ENCODE measurements around the gene RORB.

The RORB gene

DNA sequence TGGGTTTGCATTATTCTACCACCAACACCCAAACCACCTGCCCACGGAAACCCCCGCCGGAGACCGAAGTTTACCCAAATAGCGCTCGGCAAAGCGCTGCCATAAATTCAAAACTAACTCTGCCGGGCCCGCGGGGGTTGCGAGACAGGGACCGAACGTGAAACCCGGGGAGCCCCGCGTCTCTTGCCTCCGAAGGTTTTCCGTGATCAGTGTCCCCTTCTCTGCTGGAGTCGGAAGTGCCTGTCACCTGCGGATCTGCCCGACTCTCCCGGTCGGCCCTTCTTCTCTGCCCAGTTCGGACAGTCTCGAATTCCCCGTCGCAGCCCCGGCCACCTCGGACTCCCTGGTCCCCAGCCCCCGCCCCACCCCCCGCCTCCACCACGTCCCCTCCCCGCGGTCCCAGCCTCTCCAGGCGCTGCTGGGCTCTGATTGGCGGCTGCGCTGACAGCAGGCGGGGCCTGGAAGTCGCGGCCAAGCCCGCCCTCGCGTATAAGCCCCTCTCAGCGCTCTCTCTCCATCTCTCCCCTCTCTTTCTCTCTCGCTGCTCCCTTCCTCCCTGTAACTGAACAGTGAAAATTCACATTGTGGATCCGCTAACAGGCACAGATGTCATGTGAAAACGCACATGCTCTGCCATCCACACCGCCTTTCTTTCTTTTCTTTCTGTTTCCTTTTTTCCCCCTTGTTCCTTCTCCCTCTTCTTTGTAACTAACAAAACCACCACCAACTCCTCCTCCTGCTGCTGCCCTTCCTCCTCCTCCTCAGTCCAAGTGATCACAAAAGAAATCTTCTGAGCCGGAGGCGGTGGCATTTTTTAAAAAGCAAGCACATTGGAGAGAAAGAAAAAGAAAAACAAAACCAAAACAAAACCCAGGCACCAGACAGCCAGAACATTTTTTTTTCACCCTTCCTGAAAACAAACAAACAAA is at the start of gene RORB:
Gene RORB, plus strand, starts transcription at position 517 of the 929 bp plus-strand sequence. CDS start 642 bp downstream, outside the sequence.
- peak; percentile 46 for DNase-seq

DNA sequence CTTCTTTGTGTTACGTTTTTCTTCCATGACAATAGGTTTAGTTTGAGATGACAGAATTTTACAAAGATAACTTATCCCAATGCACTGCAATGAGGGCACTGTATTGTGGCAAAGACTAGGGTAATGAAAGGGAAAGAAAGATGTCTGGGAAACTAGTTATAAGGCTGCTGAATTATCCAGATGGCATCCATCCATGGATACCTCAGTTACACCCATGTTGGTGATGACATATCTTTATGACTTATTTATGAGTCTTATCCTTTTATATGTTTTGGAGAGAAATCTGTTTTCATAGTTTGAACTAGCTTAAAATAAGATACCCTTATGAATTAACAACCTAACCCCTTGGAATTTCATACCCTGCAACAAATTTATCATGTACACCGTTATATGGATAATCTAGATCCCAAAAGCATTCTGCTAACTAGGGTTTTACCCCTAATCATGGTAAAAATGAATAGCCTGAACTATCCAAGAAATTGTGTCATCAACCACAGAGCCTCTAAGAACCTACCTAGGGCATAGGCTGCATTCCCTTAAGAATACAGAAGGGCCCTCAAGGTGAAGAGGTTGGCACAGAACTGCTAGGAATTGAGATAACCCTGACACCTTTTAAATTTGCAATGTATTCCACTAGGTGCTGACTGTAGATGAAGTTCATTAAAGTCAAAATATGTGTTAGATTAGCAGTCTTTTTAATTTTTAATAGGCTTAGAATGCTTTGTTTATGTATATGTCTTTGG is 49.5 kb upstream of the RORB start:
- no peak for DNase-seq

DNA sequence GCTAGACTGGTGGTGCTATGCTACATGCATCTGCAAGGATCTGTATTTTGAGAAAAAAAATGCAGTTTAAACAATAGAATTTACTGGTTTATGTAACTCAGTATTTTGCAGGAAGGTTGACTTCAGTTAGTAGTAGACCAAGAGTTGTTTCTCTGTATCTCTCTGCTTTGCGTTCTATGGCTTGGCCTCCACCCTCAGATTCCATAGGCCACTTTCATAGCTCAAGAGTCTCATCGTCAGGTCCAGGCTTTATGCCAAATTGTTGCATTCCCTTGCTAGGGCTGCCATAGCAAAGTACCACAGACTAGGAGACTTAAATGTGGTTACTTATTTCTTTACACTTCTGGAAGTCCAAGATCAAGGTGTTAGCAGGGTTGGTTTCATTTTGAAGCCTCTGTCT is 48.1 kb upstream of the RORB start:
- no peak for DNase-seq

DNA sequence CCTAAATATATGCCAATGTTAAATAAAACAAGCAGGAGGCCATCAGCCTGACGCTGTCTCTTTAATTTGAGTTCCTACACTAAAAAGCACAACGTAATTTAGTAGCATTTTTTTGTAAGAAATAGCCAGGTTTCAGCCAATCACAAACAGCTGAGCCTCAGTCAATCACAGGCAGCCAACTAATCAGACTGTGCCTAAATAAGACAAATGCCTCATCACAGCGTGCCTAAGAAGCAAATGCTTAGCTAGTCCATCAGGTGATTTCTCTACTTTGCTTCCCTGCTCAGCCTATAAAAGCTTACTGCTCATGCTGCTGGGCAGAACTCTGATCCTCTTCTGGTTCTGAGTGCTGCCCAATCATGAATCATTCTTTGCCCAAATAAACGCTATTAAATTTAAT is 38.3 kb upstream of the RORB start:
- DNase-seq: no peak

DNA sequence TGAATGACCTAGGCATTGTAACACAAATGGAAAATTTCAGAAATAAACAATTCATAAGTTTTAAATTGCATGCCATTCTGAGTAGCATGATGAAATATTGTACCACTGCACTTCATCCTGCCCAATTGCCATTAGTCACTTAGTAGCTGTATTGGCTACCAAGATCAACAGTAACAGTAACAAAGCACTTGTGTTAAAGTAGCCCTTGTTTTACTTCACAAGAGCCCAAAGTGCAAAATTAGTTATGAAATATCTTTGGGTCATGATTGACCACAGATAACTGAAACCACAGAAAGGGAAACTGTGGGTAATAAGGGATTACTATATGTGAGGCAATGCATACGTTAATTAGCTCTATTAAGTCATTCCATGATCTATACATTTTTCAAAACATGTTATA is 33.3 kb upstream of the RORB start:
- no peak for DNase-seq

DNA sequence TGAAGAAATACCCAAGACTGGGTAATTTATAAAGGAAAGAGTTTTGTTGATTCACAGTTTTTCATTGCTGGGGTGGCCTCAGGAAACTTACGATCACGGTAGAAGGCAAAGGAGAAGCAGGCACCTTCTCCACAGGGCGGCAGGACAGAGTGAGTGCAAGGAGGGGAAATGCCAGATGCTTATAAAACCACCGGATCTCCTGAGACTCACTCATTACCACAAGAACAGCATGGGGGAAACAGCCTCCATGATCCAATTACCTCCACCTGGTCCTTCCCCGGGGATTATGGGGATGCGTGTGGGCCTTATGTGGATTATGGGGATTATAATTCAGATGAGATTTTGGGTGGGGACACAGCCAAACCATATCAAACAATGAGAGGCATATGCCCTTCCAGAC is 18.5 kb upstream of the RORB start:
- no peak for DNase-seq

DNA sequence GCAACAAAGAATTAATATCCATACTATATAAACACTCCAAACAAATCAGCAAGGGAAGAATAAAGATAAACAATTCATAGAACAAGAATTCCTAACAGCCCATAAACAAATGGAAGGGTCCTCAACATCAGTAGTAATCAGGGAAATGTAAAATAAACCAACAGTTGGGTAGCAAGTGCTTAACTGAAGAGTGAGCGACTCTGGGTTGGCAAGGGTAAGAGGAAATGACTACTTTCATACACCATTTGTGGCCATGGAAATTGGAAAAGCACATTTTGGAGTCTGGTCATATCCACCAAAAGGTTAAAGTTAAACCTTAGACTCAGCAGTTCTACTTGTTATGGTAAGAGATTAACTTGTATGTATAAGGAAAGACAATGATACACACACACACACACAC is 17.4 kb upstream of the RORB start:
- no peak for DNase-seq

DNA sequence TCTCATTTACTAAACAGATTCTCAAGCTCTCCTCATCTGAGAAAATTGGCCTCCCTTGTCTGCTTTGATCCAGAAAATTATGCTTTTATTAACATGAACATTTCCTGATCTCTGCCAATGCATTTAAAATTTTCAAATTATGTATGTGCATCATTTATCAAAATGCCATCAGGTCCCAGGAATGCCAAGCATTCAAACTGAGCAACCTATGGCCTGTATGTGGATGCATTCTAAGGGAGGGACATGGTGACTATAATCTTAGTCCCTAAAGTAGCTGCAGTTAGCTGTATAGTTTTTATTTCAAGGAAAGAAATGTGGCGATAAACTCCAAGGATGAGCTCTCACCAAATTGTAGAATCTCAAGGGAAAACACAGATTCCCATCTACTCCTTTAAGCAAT is 9.7 kb upstream of the RORB start:
- no peak for DNase-seq

DNA sequence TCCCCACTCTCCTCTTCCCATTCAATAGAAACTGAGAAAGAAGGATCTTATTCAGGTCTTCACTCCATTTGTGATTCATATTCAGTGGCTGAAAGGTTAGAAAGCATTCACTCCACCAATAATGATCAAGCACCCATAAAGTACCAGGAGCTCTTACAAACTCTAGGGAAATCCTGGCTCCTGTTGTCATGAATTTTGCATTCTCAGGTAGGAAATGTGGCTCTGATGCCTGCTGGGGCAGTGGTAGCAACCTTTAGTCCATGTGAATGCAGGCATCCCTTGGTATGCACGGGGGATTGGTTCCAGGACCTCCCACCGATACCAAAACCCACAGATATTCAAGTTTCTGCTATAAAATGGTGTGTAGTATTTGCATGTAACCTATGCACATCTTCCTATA is 3.6 kb upstream of the RORB start:
- no peak for DNase-seq

DNA sequence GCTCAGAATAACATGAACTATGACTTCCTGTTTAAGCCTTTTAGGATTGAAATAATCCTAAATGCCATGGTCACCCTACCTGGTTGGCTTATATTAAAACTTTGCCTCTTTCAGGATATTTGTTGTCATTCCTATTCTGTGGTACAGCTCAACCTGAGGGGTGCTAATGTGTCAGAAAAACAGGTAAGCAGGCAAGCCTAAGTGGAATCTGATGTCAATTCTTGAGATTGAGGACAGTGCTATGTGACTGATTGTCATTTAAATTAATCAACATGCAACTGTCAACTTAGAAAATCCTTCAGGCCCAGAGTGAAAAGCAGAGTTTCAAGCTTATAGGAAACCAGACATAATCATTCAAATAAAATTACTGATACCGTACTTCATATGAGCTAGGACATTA is 2.6 kb upstream of the RORB start:
- DNase-seq: no peak

DNA sequence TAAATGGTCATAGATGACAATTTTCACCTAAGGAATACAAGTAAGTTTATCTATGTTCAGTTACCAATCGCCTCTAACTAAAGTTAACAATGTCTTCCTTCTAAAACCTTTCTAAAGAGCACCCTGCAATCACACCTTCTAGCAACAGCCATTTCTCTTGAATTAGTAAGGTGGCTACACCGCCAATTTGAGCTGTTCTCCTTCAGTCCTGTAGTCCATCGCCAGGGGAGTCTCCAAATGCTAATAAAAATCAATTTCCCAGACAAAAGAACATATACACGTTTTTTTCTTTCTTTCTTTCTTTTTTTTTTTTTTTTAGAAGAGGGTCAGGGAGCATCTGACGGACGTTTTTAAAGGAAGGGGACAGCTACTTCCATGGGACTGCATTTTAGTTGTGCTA is 729 bp upstream of the RORB start:
- no peak for DNase-seq

DNA sequence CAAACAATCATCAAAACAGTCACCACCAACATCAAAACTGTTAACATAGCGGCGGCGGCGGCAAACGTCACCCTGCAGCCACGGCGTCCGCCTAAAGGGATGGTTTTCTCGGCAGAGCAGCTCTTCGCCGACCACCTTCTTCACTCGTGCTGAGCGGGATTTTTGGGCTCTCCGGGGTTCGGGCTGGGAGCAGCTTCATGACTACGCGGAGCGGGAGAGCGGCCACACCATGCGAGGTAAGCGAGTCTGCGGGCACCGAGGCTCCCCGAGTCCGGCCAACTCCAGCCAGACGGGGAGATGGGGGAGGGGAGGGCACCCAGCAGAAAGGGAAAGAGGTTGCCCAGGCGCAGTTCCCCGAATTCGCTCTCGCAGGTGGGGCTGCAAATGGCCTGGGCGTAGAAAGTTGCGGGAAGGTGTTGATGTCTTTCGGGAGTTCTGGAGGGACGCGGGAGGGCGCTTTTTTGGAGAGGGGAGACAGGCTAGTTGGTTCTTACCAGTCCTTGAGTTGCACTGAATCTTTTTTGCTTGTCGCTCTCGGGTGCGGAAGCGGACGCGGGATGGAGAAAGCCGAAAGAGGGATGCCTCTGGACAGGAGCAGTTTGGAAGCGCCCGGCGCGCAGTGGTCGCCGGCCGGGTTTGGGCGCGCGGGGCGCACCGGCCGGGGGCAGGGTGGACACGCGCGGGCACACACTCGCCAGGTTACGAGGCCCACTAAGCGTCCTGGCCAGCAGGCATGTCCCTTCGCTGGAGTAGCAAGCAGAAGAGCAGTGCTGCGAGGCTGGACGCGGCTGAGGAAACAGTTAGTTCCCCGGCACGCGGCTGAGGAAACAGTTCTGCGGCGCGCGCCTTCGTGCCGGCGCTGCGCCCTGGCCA is 849 bp downstream of the RORB start:
- DNase-seq: no peak

DNA sequence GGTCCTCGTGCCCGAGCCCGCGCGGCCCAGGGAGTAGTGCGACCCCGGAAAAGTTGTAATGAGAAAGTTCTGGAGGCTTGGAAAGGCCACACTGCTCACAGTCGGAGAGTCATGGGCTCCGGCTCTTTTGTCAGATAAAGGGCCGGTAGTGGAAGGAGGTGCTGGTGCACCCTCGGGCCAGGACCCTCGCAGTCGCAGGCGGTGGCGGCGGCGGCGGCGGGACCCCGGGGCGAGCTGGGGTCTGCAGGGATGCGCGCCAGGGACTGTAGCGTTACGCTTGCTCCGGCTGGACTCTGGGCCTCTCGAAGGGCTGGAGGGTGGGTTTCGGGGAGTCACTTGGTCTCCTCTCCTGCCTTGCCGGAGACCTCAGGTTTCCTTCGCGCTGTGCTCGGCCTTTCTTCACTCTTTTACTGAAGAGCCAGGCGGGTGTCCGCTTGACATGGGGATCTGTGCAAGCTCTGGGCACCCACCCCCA is 1.5 kb downstream of the RORB start:
- no peak for DNase-seq

DNA sequence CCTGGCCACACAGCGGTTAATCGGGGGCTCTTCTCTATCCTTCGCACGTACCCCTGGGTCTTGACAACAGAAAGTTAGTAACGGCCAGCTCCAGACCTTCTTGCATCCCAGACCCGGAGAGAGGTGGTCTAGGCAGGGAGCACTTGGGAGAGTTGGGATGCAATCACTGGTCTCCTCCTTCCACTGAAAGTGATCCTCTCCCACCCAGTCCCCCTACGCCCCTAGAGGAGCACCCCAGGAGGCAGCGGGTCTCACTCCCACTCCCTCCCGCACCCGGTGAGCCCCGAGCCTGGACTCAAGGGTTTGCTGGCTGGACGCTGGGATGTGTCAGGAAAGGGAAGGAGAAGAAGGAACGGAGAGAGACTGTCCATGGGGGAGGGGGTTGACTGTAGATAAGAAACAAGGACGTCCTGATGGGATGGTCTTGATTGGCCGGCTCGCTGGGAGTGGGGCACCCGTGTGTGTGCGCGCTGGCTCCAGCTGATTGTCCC is 2.0 kb downstream of the RORB start:
- DNase-seq: no peak

DNA sequence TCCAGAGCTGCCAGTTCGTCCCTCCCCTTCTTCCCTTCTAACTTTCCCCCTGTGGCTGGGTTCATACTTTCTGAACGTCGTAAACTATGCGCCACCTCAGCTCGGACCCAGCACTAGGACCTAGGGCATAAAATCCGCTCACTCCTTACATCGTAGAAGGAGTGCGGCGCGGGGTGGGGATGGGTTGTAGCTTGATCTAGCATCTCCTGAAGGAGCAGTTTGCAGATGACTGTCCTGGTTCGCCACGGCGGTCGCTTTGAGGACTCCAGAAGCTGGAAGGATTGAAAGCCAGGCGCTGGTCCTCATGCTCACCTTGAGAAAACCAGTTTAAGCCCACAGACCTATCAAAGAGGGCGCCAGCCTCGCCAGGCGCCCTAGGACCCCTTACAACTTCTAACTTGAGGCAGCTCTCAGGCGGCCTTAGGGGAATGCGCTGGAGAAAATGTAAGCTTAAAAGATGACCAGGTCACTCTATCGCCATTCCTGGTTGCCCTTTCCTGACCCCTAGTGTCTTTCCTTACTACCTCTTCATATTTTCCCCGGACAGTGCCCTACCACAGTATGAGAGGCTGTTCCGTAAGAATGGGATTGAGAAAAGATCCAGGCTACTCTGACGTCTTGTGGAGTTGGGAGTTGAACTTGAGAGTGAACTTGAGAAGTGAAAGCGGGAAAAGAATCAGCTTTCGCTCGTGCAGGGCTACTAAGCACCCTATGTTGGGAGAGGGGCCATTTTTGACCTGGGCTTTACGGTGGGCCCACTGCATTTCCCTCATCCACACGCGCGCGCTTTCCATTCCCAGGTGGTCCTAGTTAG is 2.8 kb downstream of the RORB start:
- DNase-seq: no peak

DNA sequence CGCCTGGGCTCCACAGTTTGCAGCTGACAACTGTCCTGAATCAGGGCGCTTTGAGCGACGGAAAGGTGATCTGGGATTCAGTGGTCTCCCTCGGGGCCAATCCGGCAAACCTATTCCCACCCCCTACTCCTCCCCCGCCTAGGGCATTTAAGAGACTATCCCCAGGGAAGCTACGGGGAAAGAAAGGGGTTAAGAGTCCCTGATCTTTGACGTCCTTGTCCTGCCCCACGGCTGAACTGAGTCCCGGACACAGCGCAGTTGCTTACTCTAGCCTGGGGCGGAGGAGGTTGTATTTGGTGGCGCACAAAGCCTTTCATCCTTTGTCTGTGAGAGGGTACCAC is 3.4 kb downstream of the RORB start:
- no peak for DNase-seq

DNA sequence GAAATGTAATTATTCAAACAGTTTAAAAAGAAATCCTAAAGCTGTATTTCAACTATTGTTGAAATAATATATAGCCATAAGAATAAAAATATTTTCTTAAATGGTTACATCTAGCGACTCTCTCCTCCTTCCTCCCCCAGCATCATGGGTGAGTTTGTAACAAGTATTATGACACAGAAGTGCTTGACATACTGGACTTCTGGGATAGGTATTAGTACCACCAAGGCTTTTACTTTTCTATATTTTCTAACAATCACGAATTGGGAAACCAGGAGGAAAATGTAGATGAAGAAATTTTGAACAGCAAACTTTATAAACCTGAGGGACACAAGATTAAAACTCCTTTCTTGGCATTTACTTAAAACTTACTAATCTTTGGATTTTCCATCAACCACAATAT is 4.4 kb downstream of the RORB start:
- no peak for DNase-seq

DNA sequence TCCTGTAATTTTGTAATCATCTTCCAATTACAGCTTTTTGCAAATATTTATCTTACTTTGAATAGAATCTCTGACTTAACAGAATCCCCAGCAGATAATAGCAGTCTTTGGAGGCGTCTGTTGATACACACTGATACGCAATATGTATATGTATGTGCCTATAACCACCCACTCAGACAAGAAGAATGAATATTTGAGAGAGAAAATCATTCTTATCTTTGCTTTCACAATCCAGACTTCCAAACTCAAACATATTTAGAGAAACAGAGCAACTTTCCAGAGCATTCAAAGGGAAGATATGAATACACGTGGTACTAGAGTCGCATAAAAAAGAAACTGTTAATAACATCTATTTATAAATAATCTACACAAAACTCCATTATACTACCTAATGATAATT is 6.1 kb downstream of the RORB start:
- DNase-seq: no peak

DNA sequence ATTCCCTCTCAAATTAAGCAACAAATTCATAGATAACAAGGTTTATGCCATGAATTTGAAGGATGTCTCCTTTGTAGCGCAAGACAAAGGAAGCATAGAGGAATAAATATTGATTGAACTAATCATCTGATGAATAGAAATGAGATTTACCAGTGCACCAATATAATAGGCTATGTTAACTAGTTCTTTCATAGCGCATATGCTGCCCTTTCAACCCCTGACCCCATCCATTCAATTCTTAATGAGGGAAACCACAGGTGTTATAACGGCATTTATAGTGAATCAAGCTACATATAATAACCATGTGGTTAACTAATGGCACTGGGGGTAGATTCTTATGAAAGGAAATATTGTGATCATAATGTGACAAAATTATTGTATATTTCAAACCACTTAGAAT is 6.5 kb downstream of the RORB start:
- DNase-seq: no peak

DNA sequence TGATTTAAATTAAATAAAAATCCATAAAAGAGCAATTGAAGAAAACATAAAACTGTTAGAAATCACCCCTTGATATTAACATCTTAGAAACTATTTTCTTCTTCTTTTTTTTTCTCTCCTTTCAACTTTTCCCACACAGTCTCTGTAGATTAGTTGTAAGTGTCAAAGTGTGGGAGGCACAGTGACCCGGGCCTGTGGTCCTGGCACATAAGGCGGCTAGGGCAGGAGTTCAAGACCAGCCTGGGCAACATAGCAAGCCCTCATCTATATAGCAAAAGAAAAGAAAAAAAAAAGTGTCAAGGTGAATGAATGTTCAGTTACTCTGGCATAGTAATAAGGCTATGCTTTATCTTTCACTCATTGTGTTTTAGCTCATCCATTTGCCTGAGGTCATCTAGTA is 14.2 kb downstream of the RORB start:
- DNase-seq: no peak

DNA sequence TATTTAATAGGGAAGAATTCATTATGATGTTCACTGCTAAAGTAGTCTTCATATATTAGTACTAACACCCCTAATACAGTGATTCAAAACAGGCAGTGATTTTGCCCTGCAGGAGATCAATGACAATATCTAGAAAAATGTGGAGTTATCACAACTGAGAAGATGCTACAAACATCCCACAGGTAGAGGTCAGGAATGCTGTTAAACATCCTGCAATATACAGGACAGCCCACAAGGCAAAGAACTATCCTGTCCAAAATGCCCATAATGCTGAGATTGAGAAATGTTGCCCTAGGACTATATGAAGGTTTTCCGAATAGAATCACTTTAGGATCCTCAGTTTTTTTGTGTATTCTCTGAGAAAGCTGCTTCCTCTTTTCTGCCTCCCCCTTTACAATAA is 15.3 kb downstream of the RORB start:
- DNase-seq: no peak

DNA sequence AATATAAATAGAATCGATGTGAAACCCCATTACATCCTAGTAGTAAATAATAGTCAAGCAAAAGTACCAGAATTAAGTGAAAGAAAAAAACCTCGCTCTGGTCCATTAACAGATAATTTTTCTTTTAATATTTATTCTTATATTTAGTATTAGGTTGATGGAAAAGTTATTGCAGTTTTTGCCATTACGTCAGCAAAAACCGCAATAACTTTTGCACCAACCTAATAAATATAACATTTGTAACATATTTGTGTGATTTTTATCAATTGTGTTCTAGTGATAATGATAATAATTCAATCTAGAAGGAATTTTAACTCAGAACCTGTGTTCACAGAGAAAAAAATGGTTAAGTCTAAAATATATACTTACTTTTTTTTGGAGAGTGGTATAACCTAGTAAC is 16.1 kb downstream of the RORB start:
- no peak for DNase-seq
